Fibroblast of the aortic adventitia (primary cell): ENCODE results near the gene MON1A. TPM values are rescaled to one million over a fixed set of nuclear protein-coding genes. Genes with fewer than 3 reads are reported as not detected.
A peak's percentile ranks its signal among the peaks of the same experiment; 100 is the strongest.
"Not testable (repeated sequence)": the region's sequence is repeated elsewhere in the genome, so short reads cannot be mapped to it uniquely, and the experiment has no call there.

Source experiments
- DNase-seq: peaks from one replicate; pipeline ENCODE4 v3.0.0-alpha.2; 2010; ENCODE audit warnings: low read depth
- H3K4me3 ChIP-seq: 2 replicates; pipeline ENCODE4 v1.5.1; 2011; ENCODE audit warnings: low read depth, mild to moderate bottlenecking, control low read depth, low read length, moderate library complexity
- total RNA-seq: library from RNA; depleted of rRNA; stranded (reverse); fragments of >200 nt; gene quantifications from 2 replicates; pipeline ENCODE4 v1.2.3, GENCODE V29; 2012; ENCODE audit warnings: low replicate concordance
- TF ChIP-seq, protein P1 (sequence below): IDR thresholded peaks from 2 replicates; pipeline ENCODE4 v1.5.1; 2011; ENCODE audit warnings: mild to moderate bottlenecking, low read length, control low read depth, inconsistent platforms; ENCODE audit not compliant: insufficient read depth

MON1A gene
- total RNA-seq, 1 donor: 12.8 TPM

DNA sequence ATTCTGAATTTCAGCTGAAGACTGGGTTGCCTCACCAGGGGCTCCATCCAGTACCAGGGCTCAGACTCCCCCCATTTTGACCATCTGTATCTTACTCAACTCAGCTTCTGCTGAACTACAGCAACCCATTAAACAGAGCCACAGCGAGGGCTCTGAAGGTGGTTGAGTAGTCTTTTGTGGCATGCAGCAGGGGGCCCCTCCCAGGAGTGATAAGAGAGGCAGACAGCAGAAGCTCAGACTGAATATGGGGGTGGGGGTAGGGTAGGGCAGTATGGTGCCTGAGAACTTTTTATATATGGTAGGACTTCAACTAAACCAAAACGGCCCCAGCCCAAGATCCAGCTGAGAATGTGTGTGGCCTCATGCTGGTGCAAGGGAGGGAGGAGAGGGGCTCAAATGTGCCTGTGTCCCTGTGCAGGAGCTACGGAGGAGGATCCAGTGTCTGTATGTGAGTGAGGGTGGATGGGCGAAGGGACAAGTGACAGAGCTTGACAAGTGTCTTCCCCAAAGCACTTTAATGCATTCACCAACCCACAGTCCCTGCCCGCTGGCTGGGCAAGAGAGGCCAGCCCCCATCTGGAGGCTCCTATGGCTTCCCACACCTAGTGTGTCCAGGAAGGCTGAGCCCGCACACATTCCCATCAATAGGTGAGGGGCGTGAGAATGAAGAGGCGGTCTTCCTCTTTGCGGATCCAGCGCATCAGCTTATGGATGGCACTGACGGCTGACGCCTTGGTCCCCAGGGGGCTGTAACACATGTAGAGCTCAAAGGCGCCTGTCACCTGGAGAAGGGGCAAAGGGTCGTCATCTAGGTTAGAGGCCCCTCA lies 21.0 kb downstream of the MON1A start:
- H3K4me3 ChIP-seq: no peak overlapping the region
- no peak for DNase-seq

DNA sequence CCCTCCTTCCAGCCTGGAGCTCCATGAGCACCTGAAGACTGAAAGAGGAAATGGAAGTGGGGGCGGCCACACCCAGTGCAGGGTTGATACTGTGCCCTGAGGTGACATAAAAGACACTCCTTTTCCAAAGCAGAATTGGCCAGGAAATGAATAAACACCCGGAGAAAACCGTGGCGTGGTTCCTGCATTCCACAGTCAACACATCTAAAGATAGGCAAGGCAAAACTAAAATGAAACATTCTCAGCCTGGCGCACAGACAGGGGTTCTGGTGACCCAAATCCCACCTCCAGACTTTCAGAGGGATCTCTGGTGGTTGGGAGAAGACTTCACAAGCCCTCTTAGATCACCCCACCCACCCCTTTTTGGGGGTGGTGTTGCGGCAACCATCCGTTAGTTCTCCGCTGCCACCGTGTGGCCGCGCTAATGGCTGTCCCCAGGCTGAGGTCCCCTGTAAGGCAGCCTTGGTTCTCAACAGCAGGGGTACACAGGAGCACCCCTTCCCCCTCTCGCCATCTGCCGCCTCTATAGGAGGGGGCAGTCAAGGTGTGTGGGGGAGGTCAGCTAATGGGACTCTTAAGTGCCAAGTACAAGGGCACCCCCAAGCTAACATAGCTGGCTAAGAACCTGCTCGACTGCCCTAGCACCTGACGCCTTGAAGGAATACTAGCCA lies 23.4 kb downstream of the MON1A start:
- H3K4me3 ChIP-seq: peak overlapping the region; percentile 45
- TF ChIP-seq, protein P1, sequence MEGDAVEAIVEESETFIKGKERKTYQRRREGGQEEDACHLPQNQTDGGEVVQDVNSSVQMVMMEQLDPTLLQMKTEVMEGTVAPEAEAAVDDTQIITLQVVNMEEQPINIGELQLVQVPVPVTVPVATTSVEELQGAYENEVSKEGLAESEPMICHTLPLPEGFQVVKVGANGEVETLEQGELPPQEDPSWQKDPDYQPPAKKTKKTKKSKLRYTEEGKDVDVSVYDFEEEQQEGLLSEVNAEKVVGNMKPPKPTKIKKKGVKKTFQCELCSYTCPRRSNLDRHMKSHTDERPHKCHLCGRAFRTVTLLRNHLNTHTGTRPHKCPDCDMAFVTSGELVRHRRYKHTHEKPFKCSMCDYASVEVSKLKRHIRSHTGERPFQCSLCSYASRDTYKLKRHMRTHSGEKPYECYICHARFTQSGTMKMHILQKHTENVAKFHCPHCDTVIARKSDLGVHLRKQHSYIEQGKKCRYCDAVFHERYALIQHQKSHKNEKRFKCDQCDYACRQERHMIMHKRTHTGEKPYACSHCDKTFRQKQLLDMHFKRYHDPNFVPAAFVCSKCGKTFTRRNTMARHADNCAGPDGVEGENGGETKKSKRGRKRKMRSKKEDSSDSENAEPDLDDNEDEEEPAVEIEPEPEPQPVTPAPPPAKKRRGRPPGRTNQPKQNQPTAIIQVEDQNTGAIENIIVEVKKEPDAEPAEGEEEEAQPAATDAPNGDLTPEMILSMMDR: peak; percentile 68
- peak; percentile 55 for DNase-seq

More for the DNA sequence above, 21.0 kb downstream of the MON1A start:
- TF ChIP-seq, protein P1: no peak

DNA sequence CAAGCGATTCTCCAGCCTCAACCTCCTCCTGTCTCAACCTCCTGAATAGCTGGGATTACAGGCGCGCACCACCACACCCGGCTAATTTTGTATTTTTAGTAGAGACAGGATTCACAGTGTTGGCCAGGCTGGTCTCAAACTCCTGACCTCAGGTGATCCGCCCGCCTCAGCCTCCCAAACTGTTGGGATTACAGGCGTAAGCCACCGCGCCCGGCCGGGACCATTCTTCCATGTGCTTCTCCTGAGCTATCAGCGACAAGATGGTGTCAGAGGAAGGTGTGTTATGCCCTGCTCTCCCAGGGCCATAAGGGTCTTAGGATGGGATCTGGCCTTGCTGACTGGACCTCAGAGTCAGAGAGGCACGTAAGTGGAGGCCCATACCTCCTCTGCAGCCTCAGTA lies 25.2 kb downstream of the MON1A start:
- H3K4me3 ChIP-seq, DNase-seq: not testable (repeated sequence)

- peak within 1 kb of the TSS; percentile 48 for H3K4me3 ChIP-seq
- DNase-seq: no peak
- TF ChIP-seq, protein P1: no peak
These were observed 25.9 kb downstream of the MON1A start, which contains the start of gene MST1R for GRCh38 chr3:49903451-49904424. TSS of gene MST1R (minus strand) at chr3:49903873. CDS start at chr3:49903609, 264 bp downstream.

GRCh38 chr3:49902511-49903345 lies 26.9 kb downstream of the MON1A start:
- TF ChIP-seq, protein P1: no peak
- no peak overlapping the region for H3K4me3 ChIP-seq
- DNase-seq: no peak

DNA sequence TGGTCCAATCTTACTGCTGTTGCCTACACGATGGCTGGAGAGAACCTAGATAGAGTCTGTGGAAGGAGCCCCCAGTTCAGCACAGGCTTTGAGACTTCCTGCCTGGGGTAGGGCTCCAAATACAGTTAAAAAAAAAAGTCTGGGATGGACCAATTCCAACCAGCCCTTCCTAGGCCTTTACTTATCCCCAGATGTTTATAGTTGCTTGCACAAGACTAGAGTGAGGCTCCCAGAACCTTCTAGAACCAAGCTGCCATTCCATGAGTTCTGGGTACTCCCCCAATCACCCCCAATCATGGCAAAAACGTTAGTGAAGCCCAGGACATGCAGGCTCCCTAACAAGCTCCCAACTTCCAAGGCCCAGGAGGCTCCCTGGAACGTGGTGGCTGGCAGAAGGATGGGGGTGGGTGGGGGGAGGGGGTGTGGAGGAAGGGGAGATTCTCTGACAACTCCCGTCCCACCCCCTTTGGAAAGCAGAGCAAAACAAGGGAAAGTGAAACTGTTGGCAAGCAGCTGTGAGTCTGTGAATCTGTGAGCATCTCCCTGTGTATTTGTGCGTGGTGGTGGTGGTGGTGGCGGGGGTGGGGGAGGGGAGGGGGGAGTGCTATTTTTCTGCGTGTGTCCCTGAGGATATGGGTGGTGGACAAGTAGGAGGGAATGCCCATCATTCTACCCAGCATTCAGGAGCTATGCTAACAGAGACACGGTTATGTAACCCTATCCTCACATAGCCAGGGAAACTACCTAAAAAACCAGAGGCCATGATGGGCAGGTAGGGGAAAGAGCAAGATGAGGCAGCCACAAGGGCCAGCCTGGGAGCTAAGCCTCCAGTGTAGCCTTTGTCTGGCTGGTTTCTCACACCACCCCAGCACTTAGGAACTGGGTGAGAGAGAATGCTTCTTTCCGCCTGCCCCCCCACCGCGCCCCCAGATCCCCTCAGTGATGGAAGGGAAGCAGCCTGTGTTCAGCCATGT lies 28.0 kb downstream of the MON1A start:
- peak; percentile 32 for DNase-seq
- no peak overlapping the region for H3K4me3 ChIP-seq
- TF ChIP-seq, protein P1: no peak
